ENCODE measurements around the gene POMT2.

The POMT2 gene

GRCh38 chr14:77231721-77232120, 89.0 kb downstream of the POMT2 start:
- H3K4me1 ChIP-seq (ENCODE audit: control insufficient read depth in 2 of 2, insufficient read depth in 2 of 2, low read length in 2 of 2): no peaks in the 10 kb centered on the region
- H3K9ac ChIP-seq (ENCODE audit: low read depth in 1 of 2, low read length in 2 of 2): no peak overlapping the region
- no peaks in the 10 kb centered on the region for H3K9me3 ChIP-seq (ENCODE audit: control insufficient read depth in 2 of 2, low read length in 2 of 2)
- H3K27ac ChIP-seq (ENCODE audit: low read depth in 2 of 2, low read length in 2 of 2): no peak overlapping the region
- no peaks in the 10 kb centered on the region for H3K27me3 ChIP-seq (ENCODE audit: control insufficient read depth in 2 of 2, insufficient read depth in 2 of 2, low read length in 2 of 2)
- H3K36me3 ChIP-seq (ENCODE audit: control insufficient read depth in 2 of 2, insufficient read depth in 2 of 2, low read length in 2 of 2): no peaks in the 10 kb centered on the region
- no peak overlapping the region for H3K4me3 ChIP-seq (ENCODE audit: low read length in 2 of 2)

GRCh38 chr14:77230914-77231313, 89.8 kb downstream of the POMT2 start:
- Histone ChIP-seq H3K27me3 (ENCODE audit: control insufficient read depth in 2 of 2, insufficient read depth in 2 of 2, low read length in 2 of 2) (no peaks in the 10 kb centered on the region), H3K36me3 (ENCODE audit: control insufficient read depth in 2 of 2, insufficient read depth in 2 of 2, low read length in 2 of 2) (no peaks in the 10 kb centered on the region), H3K27ac (ENCODE audit: low read depth in 2 of 2, low read length in 2 of 2) (no peak overlapping the region), H3K9ac (ENCODE audit: low read depth in 1 of 2, low read length in 2 of 2) (no peak overlapping the region), H3K4me3 (ENCODE audit: low read length in 2 of 2) (no peak overlapping the region), H3K4me1 (ENCODE audit: control insufficient read depth in 2 of 2, insufficient read depth in 2 of 2, low read length in 2 of 2) (no peaks in the 10 kb centered on the region), H3K9me3 (ENCODE audit: control insufficient read depth in 2 of 2, low read length in 2 of 2) (no peaks in the 10 kb centered on the region)

GRCh38 chr14:77228056-77228455, 92.6 kb downstream of the POMT2 start:
- H3K9me3 ChIP-seq (ENCODE audit: control insufficient read depth in 2 of 2, low read length in 2 of 2): no peaks in the 10 kb centered on the region
- H3K27me3 ChIP-seq (ENCODE audit: control insufficient read depth in 2 of 2, insufficient read depth in 2 of 2, low read length in 2 of 2): no peaks in the 10 kb centered on the region
- no peak overlapping the region for H3K27ac ChIP-seq (ENCODE audit: low read depth in 2 of 2, low read length in 2 of 2)
- no peaks in the 10 kb centered on the region for H3K4me1 ChIP-seq (ENCODE audit: control insufficient read depth in 2 of 2, insufficient read depth in 2 of 2, low read length in 2 of 2)
- no peaks in the 10 kb centered on the region for H3K36me3 ChIP-seq (ENCODE audit: control insufficient read depth in 2 of 2, insufficient read depth in 2 of 2, low read length in 2 of 2)
- no peak overlapping the region for H3K4me3 ChIP-seq (ENCODE audit: low read length in 2 of 2)
- H3K9ac ChIP-seq (ENCODE audit: low read depth in 1 of 2, low read length in 2 of 2): no peak overlapping the region

GRCh38 chr14:77225892-77226557, 94.7 kb downstream of the POMT2 start:
- Histone ChIP-seq H3K36me3 (ENCODE audit: control insufficient read depth in 2 of 2, insufficient read depth in 2 of 2, low read length in 2 of 2) (no peaks in the 10 kb centered on the region), H3K27me3 (ENCODE audit: control insufficient read depth in 2 of 2, insufficient read depth in 2 of 2, low read length in 2 of 2) (no peaks in the 10 kb centered on the region), H3K9me3 (ENCODE audit: control insufficient read depth in 2 of 2, low read length in 2 of 2) (no peaks in the 10 kb centered on the region), H3K4me1 (ENCODE audit: control insufficient read depth in 2 of 2, insufficient read depth in 2 of 2, low read length in 2 of 2) (no peaks in the 10 kb centered on the region), H3K9ac (ENCODE audit: low read depth in 1 of 2, low read length in 2 of 2) (no peak overlapping the region), H3K4me3 (ENCODE audit: low read length in 2 of 2) (no peak overlapping the region), H3K27ac (ENCODE audit: low read depth in 2 of 2, low read length in 2 of 2) (no peak overlapping the region)

- no peaks in the 10 kb centered on the region for H3K9me3 ChIP-seq (ENCODE audit: control insufficient read depth in 2 of 2, low read length in 2 of 2)
- no peaks in the 10 kb centered on the region for H3K27me3 ChIP-seq (ENCODE audit: control insufficient read depth in 2 of 2, insufficient read depth in 2 of 2, low read length in 2 of 2)
- H3K4me3 ChIP-seq (ENCODE audit: low read length in 2 of 2): no peak overlapping the region
- no peak overlapping the region for H3K27ac ChIP-seq (ENCODE audit: low read depth in 2 of 2, low read length in 2 of 2)
- no peak overlapping the region for H3K9ac ChIP-seq (ENCODE audit: low read depth in 1 of 2, low read length in 2 of 2)
- H3K36me3 ChIP-seq (ENCODE audit: control insufficient read depth in 2 of 2, insufficient read depth in 2 of 2, low read length in 2 of 2): no peaks in the 10 kb centered on the region
- no peaks in the 10 kb centered on the region for H3K4me1 ChIP-seq (ENCODE audit: control insufficient read depth in 2 of 2, insufficient read depth in 2 of 2, low read length in 2 of 2)
Observed at GRCh38 chr14:77225254-77225653, 95.4 kb downstream of the POMT2 start.

Data from mucosa of rectum (tissue), 2 donors.